DND-41 (cell line): Measurements from ENCODE around the gene FAM107B.

Experiments
- ATAC-seq: fragments of 200-7000 bp; cut with Tn5 transposase; 3 replicates; pipeline ENCODE4 v1.9.1; 2021; ENCODE audit warnings: low read depth; ENCODE audit not compliant: insufficient read depth
- DNase-seq: peaks from one replicate; pipeline ENCODE4 v3.0.0-alpha.2; 2020
- H2AFZ ChIP-seq: 2 replicates; pipeline ENCODE4 v1.6.0; 2012; ENCODE audit warnings: low read depth, low read length
- H3K27ac ChIP-seq: 2 replicates; pipeline ENCODE4 v1.5.1; 2012; ENCODE audit warnings: low read length, inconsistent platforms
- H3K27me3 ChIP-seq: fragments of 200-600 bp; sonication (generic); 2 replicates; pipeline ENCODE4 v1.6.0; 2012; ENCODE audit warnings: low read length, mild to moderate bottlenecking, inconsistent platforms; ENCODE audit not compliant: insufficient read depth, poor library complexity
- H3K36me3 ChIP-seq: 2 replicates; pipeline ENCODE4 v1.5.1; 2012; ENCODE audit warnings: low read length, inconsistent platforms; ENCODE audit not compliant: insufficient read depth
- H3K4me1 ChIP-seq: 2 replicates; pipeline ENCODE4 v1.5.1; 2012; ENCODE audit warnings: mild to moderate bottlenecking, low read length; ENCODE audit not compliant: insufficient read depth
- H3K4me2 ChIP-seq: 2 replicates; pipeline ENCODE4 v1.6.0; 2012; ENCODE audit warnings: mild to moderate bottlenecking, moderate library complexity, low read length, inconsistent platforms; ENCODE audit not compliant: insufficient read depth
- H3K4me3 ChIP-seq, 2 experiments: fragments of 200-600 bp in 1 of 2; shearing (Covaris generic) in 1 of 2; 2 replicates each; pipeline ENCODE4 v1.5.1; 2012 to 2016; ENCODE audit warnings: inconsistent platforms in 2 of 2, low read length in 2 of 2, mild to moderate bottlenecking in 2 of 2, low read depth in 1 of 2, moderate library complexity in 1 of 2
- H3K79me2 ChIP-seq: 2 replicates; pipeline ENCODE4 v1.6.0; 2012; ENCODE audit warnings: low read length, inconsistent platforms; ENCODE audit not compliant: insufficient read depth
- H3K9ac ChIP-seq: 2 replicates; pipeline ENCODE4 v1.6.0; 2012; ENCODE audit warnings: low read depth, mild to moderate bottlenecking, inconsistent platforms, low read length, moderate library complexity
- H3K9me3 ChIP-seq: 2 replicates; pipeline ENCODE4 v1.5.1; 2012; ENCODE audit warnings: low read length, moderate library complexity, mild to moderate bottlenecking, inconsistent platforms; ENCODE audit not compliant: insufficient read depth, severe bottlenecking
- H4K20me1 ChIP-seq: 2 replicates; pipeline ENCODE4 v1.6.0; 2012; ENCODE audit warnings: low read length; ENCODE audit not compliant: insufficient read depth
- EZH2 ChIP-seq: IDR thresholded peaks from 3 replicates; pipeline ENCODE4 v1.6.1; 2012; ENCODE audit warnings: borderline replicate concordance, low read depth, mild to moderate bottlenecking, moderate library complexity, low read length, inconsistent platforms; ENCODE audit not compliant: severe bottlenecking
- TF ChIP-seq, protein P1 (sequence below): IDR thresholded peaks from 2 replicates; pipeline ENCODE4 v1.5.1; 2012; ENCODE audit warnings: borderline replicate concordance, low read length, moderate library complexity, mild to moderate bottlenecking; ENCODE audit not compliant: poor library complexity, severe bottlenecking; ENCODE audit errors: extremely low read depth

FAM107B gene

DNA sequence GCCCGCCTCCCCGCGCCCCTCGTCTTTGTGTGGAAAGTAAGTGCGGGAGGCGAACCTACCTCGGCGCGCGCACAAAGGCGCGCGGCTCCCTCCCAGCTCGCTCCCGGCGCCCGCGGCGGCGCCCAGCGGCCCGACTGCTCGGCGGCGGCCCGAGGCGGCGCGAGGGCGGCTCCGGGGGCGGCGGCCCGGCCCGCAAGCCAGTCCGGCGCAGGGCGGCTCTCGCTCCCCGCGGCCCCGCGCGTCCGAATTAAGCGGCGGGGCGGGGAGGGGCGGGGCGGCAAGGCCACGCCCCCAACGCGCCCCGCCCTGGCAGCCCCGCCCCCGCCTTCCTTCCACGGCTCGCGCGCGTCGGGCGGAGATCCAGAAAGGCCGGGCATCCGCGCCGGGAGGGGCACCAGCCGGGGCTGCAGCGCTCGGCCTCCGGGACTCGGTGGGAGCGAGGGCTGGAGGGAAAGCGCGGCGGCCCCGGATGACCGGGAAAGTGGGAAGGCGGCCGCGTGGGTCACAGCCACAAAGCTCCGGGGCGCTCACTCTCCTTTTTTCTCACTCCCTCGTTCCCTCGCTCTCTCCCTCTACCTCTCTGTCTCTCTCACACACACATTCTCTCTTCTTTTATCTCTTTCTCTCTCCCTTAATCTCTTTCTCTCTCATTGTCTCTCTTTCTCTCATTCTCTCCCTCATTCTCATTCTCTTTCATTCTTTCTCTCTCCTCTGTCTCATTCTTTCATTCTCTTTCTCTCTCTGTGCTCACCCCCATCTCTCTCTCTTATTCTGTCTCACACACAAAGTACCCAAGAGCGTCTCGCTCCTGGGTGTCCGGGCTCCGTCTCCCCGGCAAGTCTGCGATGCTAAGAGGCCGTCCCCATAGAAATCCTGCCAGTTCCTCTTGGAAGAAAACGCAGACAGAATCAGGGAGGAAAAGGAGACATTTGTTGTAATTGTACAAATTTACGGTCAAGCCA lies 170.2 kb downstream of the FAM107B start:
- H3K9ac ChIP-seq: no peak overlapping the region
- no peaks in the 10 kb centered on the region for H3K4me1 ChIP-seq
- no peaks in the 10 kb centered on the region for H3K79me2 ChIP-seq
- H2AFZ ChIP-seq: no peak overlapping the region
- DNase-seq: no peak
- no peaks in the 10 kb centered on the region for H4K20me1 ChIP-seq
- no peak overlapping the region for H3K4me2 ChIP-seq
- no peak overlapping the region for H3K27ac ChIP-seq
- ATAC-seq: no peak
- peaks cover 3% of the 10 kb centered on the region for H3K27me3 ChIP-seq
- TF ChIP-seq, protein P1, sequence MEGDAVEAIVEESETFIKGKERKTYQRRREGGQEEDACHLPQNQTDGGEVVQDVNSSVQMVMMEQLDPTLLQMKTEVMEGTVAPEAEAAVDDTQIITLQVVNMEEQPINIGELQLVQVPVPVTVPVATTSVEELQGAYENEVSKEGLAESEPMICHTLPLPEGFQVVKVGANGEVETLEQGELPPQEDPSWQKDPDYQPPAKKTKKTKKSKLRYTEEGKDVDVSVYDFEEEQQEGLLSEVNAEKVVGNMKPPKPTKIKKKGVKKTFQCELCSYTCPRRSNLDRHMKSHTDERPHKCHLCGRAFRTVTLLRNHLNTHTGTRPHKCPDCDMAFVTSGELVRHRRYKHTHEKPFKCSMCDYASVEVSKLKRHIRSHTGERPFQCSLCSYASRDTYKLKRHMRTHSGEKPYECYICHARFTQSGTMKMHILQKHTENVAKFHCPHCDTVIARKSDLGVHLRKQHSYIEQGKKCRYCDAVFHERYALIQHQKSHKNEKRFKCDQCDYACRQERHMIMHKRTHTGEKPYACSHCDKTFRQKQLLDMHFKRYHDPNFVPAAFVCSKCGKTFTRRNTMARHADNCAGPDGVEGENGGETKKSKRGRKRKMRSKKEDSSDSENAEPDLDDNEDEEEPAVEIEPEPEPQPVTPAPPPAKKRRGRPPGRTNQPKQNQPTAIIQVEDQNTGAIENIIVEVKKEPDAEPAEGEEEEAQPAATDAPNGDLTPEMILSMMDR: no peak
- no peak for TF ChIP-seq EZH2
- H3K36me3 ChIP-seq: no peaks in the 10 kb centered on the region
- H3K4me3 ChIP-seq: no peak overlapping the region
- H3K9me3 ChIP-seq: no peaks in the 10 kb centered on the region

DNA sequence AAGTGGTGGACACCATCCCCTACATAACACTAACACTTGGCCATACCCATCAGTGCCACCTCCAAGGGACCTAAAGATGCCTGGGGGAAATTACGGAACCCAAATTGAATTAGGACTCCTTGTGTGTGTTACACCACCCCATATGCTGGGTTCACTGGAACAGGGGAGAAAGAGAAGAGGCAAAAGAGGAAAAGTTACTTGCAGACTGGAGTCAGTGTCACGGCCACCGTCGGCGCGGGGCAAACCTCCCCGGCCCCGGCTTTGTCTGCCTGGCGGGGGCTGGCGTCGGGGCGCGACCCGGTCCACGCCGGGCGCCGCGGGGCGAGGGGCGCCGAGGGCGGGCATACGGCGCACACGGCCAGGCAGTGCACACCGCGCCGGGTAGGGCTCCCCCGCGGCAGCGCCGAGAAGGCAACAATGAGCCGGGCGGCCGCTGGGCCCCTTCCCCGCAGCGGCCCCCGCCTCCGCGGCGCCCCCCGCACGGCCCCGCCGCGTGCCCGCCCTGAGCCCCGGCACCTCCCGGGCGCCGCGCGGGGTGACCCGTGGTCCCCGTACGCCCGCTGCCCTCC lies 171.1 kb downstream of the FAM107B start:
- Histone ChIP-seq H3K4me1 (no peaks in the 10 kb centered on the region), H3K27ac (no peak overlapping the region), H3K79me2 (no peaks in the 10 kb centered on the region), H3K36me3 (no peaks in the 10 kb centered on the region), H4K20me1 (no peaks in the 10 kb centered on the region), H2AFZ (no peak overlapping the region), H3K9me3 (no peaks in the 10 kb centered on the region), H3K27me3 (peaks cover 3% of the 10 kb centered on the region), H3K4me3 (no peak overlapping the region), H3K4me2 (no peak overlapping the region), H3K9ac (no peak overlapping the region)
- DNase-seq (no peak), ATAC-seq (no peak)
- no peak for TF ChIP-seq EZH2
- TF ChIP-seq, protein P1: no peak

DNA sequence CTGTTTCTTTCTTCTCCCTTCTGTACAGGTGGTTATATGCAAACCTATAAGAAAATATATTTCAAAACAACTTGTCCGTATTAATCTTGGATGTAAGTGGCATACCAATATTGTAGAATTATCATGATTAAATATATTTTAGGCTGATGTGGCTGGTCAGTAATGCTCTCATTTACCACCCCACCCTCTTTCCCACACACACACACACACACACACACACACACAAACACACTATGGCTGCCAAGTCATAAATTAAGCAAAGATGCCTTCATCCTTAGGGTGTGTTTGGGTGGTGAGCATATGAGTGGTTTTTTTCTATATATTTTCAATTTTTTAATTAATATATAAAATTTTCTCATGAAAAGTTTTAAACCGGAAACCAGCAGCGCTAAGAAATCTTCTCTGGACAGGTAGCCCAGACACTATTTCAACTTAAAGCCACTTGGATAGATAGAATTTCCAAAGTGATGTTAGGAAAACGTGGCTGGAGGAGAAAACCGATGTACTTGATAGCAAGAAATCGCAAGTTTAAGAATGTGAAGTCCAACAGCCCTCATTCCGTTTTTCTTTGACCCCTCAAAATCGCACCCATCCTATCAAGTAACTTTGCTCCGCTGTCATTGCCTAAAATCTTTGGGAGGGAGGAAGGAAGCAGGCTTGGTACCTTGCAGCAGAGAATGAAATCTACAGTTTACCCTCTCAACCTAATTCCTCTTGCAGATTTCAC lies 171.7 kb downstream of the FAM107B start:
- Histone ChIP-seq H3K79me2 (no peaks in the 10 kb centered on the region), H3K27ac (no peak overlapping the region), H3K9ac (no peak overlapping the region), H2AFZ (no peak overlapping the region), H3K4me1 (no peaks in the 10 kb centered on the region), H3K27me3 (peaks cover 3% of the 10 kb centered on the region), H3K4me2 (no peak overlapping the region), H3K36me3 (no peaks in the 10 kb centered on the region), H4K20me1 (no peaks in the 10 kb centered on the region), H3K9me3 (no peaks in the 10 kb centered on the region), H3K4me3 (no peak overlapping the region)
- no peak for TF ChIP-seq EZH2
- TF ChIP-seq, protein P1: no peak
- DNase-seq (no peak), ATAC-seq (no peak)
